GM04504 (cell line): ENCODE data around the gene SBNO1.
"Not testable (repeated sequence)": the region's sequence is repeated elsewhere in the genome, so short reads cannot be mapped to it uniquely, and the experiment has no call there.

Source experiments
- DNase-seq: peaks from one replicate; pipeline ENCODE4 v3.0.0-alpha.2; 2012; ENCODE audit warnings: low read depth

SBNO1 gene

GRCh38 chr12:123270214-123271000 lies 94.2 kb downstream of the SBNO1 start:
- DNase-seq: peak; percentile 35

GRCh38 chr12:123269896-123270213 lies 94.8 kb downstream of the SBNO1 start:
- no peak for DNase-seq

- peak; percentile 38 for DNase-seq
Observed at GRCh38 chr12:123269395-123269892, 95.2 kb downstream of the SBNO1 start.

GRCh38 chr12:123268850-123269249 lies 95.8 kb downstream of the SBNO1 start:
- no peak for DNase-seq

GRCh38 chr12:123267991-123268843 lies 96.4 kb downstream of the SBNO1 start:
- no peak for DNase-seq

- DNase-seq: no peak
Observed at GRCh38 chr12:123267335-123267920, 97.2 kb downstream of the SBNO1 start.

GRCh38 chr12:123266679-123267277 lies 97.9 kb downstream of the SBNO1 start:
- DNase-seq: no peak

- DNase-seq: no peak
Observed at GRCh38 chr12:123265851-123266678, 98.6 kb downstream of the SBNO1 start.

- DNase-seq: no peak
Observed at GRCh38 chr12:123264642-123265041, 100.0 kb downstream of the SBNO1 start.

- no peak for DNase-seq
Observed at GRCh38 chr12:123263196-123263817, 101.3 kb downstream of the SBNO1 start.

GRCh38 chr12:123261196-123261595 lies 103.5 kb downstream of the SBNO1 start:
- no peak for DNase-seq

GRCh38 chr12:123260081-123260480 lies 104.6 kb downstream of the SBNO1 start:
- no peak for DNase-seq

- no peak for DNase-seq
Observed at GRCh38 chr12:123258593-123258992, 106.1 kb downstream of the SBNO1 start.

- no peak for DNase-seq
Observed at GRCh38 chr12:123254853-123255446, 109.7 kb downstream of the SBNO1 start.

GRCh38 chr12:123253641-123254459 lies 110.8 kb downstream of the SBNO1 start:
- DNase-seq: no peak

- not testable (repeated sequence) for DNase-seq
Observed at GRCh38 chr12:123252365-123252764, 112.3 kb downstream of the SBNO1 start.

GRCh38 chr12:123251403-123252076 lies 113.1 kb downstream of the SBNO1 start:
- no peak for DNase-seq

GRCh38 chr12:123250471-123251383 lies 113.9 kb downstream of the SBNO1 start:
- no peak for DNase-seq
